ENCODE measurements around the gene MAP2K4. TPM values are rescaled to one million over a fixed set of nuclear protein-coding genes. Genes with fewer than 3 reads are reported as not detected.
A peak's percentile ranks its signal among the peaks of the same experiment; 100 is the strongest.

MAP2K4 gene
- total RNA-seq, 1 experiment from 2014 or later = 49.0 TPM

DNA sequence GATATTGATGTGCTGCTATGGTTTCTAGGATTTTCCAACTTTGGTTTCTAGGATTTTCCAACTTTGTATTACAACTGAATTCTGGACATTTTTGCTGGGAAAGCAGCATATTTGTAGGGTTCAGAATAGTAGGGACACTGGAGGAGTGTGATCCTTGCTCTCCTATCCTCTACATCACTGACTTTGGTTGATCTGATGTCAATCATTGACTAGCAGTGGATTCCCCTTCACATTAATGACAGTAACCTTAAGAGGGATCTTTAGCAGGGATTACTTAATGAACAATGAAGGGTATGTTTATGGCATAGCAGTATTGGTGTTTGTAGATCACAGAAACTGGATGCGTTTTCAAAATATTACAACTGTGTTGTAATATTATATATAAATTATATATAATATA lies 67.4 kb downstream of the MAP2K4 start:
- no peak for DNase-seq (ENCODE audit: low spot score)

DNA sequence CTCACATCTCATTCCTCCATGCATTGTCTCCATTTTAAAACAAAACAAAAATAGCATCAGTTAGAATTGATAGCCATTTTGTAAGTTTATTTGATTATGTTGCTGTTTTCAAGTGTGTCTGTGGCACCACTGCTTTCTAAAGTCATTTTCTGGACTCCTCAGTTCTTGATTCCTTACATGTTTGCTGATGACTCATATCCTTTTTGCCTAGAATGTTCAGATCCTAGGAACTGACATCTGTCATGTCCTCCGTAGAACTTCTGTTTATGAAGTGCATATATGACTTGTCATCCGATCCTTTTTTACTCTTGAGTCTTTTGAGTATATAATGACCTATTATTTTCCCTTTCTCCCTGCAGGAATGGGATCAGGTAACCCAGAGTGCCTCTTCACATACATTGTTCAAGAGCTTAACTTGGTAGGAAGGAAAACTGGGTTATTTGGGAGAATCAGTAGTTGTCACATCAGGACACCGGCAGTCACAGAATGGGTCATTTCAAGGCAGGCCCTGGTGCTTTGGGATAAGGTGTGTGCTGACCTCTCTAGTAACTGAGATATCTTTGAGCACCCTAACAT lies 69.2 kb downstream of the MAP2K4 start:
- peak; percentile 44 for DNase-seq (ENCODE audit: low spot score)

DNA sequence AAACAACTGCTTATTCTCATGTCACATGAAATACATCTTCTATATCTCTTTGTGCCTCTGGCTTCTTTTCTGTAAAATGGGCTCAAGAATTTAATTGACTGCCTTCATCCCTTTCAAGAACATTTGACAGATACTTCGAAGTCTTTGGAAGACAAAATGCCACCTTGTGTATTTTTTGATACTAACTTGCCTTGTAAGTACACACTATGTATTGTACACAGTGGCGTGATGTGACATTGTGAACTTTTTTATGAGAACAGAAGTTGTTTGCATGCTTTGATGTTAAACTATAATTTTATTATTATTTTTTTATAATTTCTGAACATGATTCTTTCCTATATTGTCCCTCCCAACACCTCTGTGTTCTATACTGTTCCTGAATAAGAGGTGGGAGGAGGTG lies 73.7 kb downstream of the MAP2K4 start:
- DNase-seq (ENCODE audit: low spot score) = no peak

DNA sequence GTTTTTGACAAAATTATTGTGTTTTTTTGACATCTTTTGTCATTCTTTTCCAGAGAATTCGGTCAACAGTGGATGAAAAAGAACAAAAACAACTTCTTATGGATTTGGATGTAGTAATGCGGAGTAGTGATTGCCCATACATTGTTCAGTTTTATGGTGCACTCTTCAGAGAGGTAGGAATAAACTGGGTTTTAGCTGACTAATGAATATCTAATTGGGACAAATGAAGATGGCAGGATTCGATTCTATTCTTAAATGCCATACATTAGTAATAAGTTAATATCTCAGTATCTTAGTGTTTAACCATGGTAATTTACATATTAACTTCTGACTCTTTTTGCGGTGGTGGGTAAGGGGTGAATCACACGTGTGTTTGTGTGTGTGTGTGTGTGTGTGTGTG lies 74.8 kb downstream of the MAP2K4 start:
- DNase-seq (ENCODE audit: low spot score) = no peak

DNA sequence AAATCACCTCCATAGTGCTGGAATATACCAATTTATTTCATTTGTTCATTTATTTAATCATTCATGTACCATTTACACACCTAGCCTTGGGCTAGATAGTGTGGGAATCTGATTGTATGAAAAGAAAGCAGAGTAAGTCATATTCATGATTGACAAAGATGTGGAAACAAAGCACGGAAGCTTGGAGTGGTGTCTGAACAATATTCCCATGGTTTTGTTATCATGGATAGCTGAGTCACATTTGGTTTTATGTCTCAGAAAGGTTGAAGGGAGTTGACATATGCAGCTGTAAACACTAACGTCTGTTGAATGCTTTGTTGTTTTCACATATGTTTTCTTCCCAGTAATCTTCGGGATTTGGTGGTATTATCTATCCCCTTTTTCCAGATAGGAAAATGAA lies 76.6 kb downstream of the MAP2K4 start:
- DNase-seq (ENCODE audit: low spot score) = no peak

DNA sequence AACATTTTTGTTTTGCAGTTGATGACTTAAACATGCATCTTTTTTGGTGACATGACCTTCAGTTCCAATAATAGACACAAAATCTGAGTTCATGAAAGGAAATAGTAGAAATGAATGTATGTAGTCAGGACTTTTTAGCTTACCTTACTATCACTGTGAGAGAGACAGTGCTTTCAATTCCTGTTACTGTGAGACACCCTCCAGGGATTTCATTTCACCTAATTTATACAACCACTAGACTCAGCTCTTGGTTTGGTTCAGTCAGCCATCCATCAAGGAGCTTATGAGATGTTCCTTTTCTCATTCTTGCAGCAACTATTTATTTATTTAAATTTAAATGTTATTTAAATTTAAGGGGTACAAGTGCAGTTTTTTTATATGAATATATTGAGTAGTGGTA lies 77.9 kb downstream of the MAP2K4 start:
- DNase-seq (ENCODE audit: low spot score) = no peak

DNA sequence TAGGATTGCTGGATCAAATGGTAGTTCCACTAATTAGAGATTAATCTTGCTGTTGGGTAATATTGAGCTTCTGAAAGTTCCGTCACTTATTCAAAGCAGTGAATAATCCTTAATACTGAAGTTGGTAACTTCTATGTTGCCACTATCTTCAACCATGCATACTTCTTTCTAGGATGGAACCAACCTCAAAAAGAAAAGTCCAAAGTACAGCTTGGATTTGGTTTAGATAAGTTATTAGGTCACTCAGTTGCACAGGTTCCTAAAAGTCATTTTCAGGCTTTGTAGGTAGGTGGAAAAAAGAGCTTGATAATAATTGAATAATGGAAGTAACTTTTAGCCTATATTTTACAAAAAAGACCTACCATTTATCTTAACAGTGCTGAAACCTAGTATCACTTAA lies 78.7 kb downstream of the MAP2K4 start:
- DNase-seq (ENCODE audit: low spot score) = no peak

DNA sequence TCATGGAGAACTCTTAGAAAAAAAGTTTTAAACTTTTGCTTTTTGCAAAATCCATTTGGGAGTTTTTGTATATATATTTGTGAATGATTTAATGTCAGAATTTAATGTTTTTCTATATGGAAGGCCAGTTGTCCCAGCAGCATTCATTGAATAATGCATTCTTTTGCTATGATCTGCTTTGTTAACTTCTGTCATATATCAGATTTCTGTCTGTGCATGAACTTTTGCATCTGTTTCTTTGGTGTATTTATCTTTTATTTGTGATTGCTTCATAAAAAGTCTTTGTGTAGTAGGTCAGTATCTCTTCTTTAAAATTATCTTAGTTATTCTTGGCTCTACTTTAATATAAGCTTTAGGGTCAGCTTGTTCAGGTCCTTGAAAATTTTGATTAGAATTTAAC lies 84.2 kb downstream of the MAP2K4 start:
- no peak for DNase-seq (ENCODE audit: low spot score)

DNA sequence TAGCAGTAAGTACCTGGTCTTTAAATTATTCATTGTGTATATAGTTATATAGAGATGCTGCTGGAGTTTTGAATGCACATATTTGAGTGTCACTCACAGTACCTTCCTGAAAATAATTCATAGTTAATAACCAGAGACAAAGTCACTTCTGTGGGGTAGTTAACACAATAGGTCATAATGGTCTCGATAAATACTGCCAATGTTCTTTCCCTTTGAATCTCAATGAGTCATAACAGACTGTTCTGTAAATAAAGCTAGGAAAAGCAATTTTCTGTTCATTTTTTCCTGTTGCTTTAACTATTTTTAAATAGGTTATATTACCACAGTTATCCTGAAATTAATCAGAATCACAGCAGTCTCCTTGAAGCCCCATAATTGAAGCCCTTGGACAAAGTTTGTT lies 87.2 kb downstream of the MAP2K4 start:
- no peak for DNase-seq (ENCODE audit: low spot score)

DNA sequence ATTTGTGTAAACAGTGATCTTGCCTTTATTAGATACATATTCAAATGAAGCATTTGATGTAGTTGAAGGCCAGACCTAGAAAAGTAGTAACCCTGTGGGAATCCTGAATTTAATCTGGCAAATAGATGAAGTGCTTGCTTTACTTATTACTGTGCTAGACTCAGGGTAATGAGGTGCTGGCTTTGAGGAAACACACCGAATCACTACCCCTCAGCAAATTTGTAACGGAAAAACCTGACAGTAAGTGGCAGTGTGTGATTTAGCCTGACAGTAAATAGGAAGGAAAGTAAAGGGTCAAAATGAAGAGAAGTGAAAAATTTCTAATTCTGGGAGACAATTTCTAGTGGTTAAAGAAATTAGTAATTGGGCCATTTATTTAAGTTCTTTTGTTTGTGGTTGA lies 90.2 kb downstream of the MAP2K4 start:
- no peak for DNase-seq (ENCODE audit: low spot score)

DNA sequence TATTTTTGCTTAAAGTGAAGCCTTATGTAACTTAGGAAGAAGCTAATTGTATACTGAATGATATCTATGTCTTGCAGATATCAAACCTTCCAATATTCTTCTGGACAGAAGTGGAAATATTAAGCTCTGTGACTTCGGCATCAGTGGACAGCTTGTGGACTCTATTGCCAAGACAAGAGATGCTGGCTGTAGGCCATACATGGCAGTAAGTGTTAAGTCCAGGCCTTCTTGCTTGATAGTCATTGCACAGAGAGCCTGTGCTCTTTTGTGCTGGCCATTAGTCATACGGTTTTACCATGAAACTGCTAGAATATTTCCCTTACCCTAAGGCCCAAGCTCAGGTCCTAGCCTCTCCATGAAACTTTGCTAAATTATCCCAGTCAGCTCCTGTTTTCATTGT lies 92.5 kb downstream of the MAP2K4 start:
- DNase-seq (ENCODE audit: low spot score) = no peak

DNA sequence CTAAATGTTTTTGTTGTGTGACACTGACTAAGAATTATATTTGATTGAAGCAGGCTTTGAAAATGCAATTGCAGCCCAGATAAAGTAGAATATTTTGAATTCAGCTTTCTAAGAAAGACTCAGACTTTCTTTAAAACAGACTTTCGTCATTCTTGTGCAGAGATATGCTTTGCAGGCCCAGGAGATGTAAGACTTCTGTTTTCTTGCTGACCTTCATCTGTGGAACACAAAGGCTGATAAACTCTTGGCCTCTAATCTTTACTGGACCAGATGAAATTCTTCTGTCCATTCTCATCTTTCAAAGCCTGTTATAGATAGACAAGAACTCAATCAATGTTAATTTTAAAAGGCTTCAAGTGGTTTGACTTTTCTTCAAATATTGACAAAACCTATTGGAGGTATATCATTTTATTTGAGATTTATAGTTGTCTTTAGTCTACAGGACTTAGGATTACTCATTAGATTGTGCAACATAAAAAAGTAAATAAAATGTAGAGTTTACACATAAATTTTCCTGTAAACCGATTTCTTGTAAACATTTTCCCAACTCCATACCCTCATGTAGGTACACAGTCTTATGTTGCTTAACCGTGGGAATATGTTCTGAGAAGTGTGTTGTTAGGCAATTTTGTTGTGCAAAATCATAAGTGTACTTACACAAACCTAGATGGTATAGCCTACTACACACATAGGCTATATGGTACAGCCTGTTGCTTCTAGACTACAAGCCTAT lies 94.2 kb downstream of the MAP2K4 start:
- no peak for DNase-seq (ENCODE audit: low spot score)

DNA sequence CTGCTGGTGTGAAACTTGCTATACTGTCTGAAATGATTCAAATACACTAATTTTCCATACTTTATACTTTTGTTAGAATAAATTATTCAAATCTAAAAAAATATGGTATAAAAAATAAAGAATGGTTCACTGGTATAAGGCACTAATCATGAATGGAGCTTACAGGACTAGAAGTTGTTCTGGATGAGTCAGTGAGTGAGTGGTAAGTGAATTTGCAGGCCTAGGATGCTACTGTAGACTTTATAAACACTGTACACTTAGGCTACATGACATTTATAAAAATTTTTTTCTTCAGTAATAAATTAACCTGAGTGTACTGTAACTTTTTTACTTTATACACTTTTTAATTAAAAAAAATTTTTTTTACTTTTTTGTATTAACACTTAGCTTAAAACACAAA lies 95.5 kb downstream of the MAP2K4 start:
- DNase-seq (ENCODE audit: low spot score) = no peak

DNA sequence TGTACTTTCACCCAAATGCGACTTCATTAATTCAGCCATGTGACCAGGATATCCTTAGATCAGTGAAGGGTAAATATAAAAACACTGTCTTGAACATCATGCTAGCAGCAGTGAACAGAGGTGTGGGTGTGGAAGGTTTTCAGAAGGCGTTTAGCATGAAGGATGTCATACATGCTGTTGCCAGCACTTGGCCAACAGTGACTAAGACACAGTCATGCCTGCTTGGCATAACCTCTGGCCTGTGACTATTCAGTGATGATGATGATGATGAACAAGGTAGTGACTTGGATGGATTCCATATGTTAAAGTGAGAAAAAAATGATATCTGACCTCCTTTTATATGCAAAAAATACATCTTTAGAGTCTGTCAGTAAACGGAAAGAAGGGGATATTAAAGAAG lies 97.9 kb downstream of the MAP2K4 start:
- no peak for DNase-seq (ENCODE audit: low spot score)

DNA sequence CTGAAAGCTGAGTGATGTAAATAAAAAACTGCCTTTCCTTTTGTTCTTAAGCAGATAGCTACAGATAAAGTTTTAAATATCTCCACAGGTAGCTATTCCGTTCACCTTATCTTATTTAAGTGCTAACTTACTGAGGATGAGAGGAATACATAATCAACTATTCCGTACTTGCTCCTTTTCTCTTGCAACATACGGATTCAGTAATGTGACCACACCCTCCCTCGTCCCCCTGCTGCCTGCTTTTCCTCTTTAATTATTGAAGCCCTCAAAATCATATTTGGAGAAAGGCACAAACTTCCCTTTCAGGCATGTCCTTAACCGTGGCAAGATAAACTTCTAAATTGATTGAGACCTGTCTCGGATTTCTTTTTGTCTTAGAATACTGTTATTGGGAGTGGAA lies 101.4 kb downstream of the MAP2K4 start:
- DNase-seq (ENCODE audit: low spot score) = no peak

DNA sequence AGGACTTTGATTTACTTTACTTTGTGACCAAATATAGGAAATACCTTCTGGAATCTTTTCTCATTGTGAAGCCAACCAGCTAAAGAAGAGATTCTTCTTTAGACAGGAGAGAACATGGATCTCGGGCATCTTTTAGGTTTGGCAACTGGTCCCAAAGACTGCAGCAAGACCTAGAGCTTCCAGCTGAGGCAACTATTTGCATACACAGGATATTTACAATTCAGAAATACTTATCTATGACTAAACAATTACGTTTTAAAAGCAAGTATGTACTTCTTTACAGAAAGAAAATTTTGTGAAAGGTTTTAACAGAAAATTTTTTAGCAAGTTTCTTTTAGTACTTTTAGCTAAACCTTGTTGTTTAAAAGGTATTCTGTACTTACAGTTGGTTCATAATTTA lies 106.5 kb downstream of the MAP2K4 start:
- DNase-seq (ENCODE audit: low spot score) = no peak

DNA sequence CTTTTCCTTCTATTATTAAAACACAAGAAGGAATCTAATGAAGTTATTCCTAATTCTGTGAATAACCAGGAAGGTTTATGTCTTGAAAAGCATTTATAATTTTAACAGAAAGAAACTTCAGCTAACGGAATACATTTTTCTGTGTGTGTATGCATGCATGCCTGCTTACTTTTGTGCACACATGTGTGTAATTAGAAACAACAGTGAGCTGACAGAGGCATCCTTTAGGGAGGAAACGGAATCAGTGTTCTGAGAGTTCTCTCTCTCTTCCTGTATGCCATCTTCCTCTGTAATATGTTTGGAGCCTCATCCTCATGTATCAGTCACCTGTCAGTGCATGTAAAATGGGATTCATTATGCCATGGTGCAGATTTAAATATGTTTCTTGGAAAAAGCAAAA lies 107.0 kb downstream of the MAP2K4 start:
- no peak for DNase-seq (ENCODE audit: low spot score)

DNA sequence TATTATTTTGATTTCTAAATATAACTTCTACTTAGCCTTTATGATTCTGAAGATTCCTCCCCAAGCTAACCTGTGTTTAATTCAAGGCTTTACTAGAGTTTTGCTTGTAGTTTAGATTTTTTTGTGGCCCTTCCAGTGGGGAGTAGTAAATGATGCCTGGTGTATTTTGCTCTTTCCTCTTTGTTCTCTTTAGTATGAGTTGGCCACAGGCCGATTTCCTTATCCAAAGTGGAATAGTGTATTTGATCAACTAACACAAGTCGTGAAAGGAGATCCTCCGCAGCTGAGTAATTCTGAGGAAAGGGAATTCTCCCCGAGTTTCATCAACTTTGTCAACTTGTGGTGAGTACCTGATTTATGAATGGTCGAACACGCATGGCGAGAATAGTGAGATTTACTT lies 108.3 kb downstream of the MAP2K4 start:
- DNase-seq (ENCODE audit: low spot score) = no peak

DNA sequence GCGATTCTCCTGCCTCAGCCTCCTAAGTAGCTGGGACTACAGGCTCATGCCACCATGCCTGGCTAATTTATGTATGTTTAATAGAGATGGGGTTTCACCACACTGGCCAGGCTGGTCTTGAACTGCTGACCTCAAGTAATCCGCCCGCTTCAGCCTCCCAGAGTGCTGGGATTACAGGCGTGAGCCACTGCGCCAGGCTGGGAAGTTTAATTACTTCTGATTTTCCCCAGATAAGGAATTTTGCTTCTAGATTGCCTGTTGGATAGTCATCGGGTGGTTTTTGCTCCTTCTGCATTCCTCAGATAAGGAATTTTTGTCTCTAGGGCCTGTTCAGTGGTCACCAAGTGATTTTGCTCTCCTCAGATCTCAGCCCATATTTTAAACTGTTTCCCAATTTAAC lies 112.5 kb downstream of the MAP2K4 start:
- peak; percentile 69 for DNase-seq (ENCODE audit: low spot score)

DNA sequence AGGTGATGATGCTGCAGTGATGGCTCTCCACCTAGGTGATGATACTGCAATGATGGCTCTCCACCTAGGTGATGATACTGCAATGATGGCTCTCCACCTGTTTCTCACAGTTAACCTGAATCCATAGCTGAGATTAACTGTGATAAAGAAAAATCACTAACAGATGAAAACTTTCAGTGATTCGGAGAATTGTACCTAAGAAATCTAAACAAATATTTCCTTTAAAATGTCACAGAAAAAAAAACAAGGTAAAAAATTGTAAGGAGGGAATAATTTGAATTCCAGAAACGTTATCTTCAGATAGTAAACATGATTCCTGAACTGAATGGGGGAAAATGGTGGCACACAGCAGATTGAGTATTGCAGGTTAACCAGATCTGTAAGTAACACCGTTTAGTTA lies 113.4 kb downstream of the MAP2K4 start:
- no peak for DNase-seq (ENCODE audit: low spot score)

DNA sequence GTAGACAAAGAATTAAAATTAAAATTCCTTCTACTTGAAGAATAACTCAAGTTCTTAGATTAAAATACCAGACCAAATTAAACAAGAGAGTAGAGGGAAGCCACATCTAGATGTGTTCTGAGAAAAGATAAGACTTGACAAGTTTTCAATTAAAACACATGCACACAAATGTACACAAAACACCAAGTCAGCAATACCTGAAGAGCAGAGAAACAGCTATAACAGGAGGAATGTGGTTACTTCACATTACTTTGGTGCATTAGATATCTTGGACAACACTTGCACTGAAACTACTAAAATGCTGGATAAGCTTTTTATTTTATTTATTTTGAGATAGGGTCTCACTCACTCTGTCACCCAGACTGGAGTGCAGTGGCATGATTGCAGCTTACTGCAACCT lies 113.9 kb downstream of the MAP2K4 start:
- no peak for DNase-seq (ENCODE audit: low spot score)

DNA sequence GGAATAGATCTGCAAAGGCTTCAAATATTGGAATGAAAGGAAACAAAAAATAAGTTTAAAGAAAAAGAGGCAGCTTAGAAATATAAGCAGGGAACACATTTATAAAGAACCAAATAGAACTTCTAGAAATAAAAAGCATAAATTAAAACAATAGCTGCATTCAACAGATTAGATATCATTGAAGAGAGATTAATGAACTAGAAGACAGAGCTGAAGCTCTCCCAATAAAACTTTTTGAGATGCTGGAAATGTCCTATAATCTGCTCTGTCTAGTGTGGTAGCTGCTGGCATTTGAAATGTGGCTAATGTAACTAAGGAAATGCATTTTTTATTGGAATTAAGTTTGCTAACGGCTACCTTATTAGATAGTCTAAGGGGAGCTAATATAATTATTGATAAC lies 115.6 kb downstream of the MAP2K4 start:
- DNase-seq (ENCODE audit: low spot score) = no peak

DNA sequence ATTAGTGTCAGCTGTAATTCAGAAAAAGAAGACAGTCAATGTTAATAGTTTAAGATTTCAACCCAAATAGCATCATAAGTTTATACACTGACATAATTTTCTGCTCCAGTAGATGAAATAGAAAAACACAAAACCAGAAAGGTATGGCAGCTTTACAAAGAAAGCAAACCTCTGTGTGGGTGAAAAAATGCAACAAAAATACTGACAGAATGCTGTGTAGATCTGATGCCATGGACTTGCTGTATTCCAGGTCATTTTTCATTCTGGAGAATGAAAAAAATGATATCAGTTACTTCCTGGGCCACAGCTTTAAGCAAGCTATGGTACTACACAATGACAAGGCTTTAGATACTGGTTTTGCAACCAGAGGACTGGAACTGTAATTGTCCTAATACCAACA lies 116.0 kb downstream of the MAP2K4 start:
- DNase-seq (ENCODE audit: low spot score) = no peak

DNA sequence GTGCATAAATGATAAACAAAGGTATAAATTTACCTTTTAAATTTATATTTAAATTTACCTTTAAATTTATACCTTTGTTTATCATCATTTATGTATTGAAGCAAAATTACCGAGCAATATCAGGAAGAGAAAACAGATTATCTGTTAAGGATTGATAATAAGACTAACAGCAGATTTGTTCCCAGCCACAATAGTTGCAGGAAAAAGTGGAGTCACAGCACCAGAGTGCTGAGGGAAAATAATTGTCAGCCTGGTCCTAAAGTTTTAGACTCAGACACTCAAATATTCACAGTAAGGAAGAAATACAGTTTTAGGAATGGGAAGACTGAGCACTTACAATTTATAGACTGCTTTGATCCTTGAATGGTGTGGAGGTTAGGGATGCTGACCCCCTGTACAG lies 117.2 kb downstream of the MAP2K4 start:
- DNase-seq (ENCODE audit: low spot score) = no peak
